Measurements from ENCODE around the gene CENPN. TPM values are rescaled to one million over a fixed set of nuclear protein-coding genes. Genes with fewer than 3 reads are reported as not detected.

CENPN gene
- total and polyA plus RNA-seq, 2 of the 13 experiments (the other 11 are each of a cell fraction or from before 2014, with no cell fraction given) = 29.7 to 129 TPM

GRCh38 chr16:81077076-81077940 lies 70.3 kb downstream of the CENPN start, which contains the start of gene C16orf46 (continued):
- TF ChIP-seq SOX5 (CRISPR knock-in tag; IDR thresholded peaks at IDR 0.05; ENCODE audit: borderline replicate concordance) (peak; percentile 56; the same call in 1 of the 2 replicates), IRF1 (CRISPR knock-in tag; IDR thresholded peaks at IDR 0.05; ENCODE audit: low read depth) (no peak), NFKB2 (CRISPR knock-in tag; IDR thresholded peaks at IDR 0.05; ENCODE audit: borderline replicate concordance) (peak; percentile 91; the same call in 1 of the 2 replicates), SMYD3 (CRISPR knock-in tag; IDR thresholded peaks at IDR 0.05) (0 out of 2 replicates have a peak, but pooled peaks have one; percentile 30), FUBP1 (CRISPR knock-in tag; IDR thresholded peaks at IDR 0.05; ENCODE audit: borderline replicate concordance) (no peak), CENPT (CRISPR knock-in tag; IDR thresholded peaks at IDR 0.05; ENCODE audit: low read depth) (peak; percentile 84; the same call in 1 of the 2 replicates), SP5 (CRISPR knock-in tag; IDR thresholded peaks at IDR 0.05; ENCODE audit: borderline replicate concordance, low read depth) (peak; percentile 81), JDP2 (CRISPR knock-in tag; IDR thresholded peaks at IDR 0.05; ENCODE audit: borderline replicate concordance) (no peak), CHD4 (IDR thresholded peaks at IDR 0.05; ENCODE audit: borderline replicate concordance, low read length) (no peak), HIC2 (CRISPR knock-in tag; IDR thresholded peaks at IDR 0.05; ENCODE audit: low read depth) (peak; percentile 58; the same call in 1 of the 2 replicates), ZNF512 (CRISPR knock-in tag; IDR thresholded peaks at IDR 0.05) (peak; percentile 64; the same call in 1 of the 2 replicates), AKNA (CRISPR knock-in tag; IDR thresholded peaks at IDR 0.05; ENCODE audit: borderline replicate concordance) (no peak)

Data from HepG2 (cell line).